Keratinocyte (primary cell): ENCODE measurements around the gene HID1. TPM values are rescaled to one million over a fixed set of nuclear protein-coding genes. Genes with fewer than 3 reads are reported as not detected.

Source experiments
- DNase-seq: peaks from one replicate; pipeline ENCODE4 v3.0.0-alpha.2; 2011; ENCODE audit warnings: low read depth, missing footprints, low spot score
- FAIRE-seq: peaks from 2 replicates; lab custom pipeline; 2011; peaks lifted over from hg19 to GRCh38; lab: Jason Lieb, UNC
- H2AFZ ChIP-seq: 2 replicates; pipeline ENCODE4 v1.6.0; 2012; ENCODE audit warnings: low read length, control low read depth, inconsistent platforms; ENCODE audit not compliant: control insufficient read depth
- H3K27ac ChIP-seq: 2 replicates; pipeline ENCODE4 v1.5.1; 2011; ENCODE audit warnings: low read length; ENCODE audit not compliant: control insufficient read depth, insufficient read depth
- H3K27me3 ChIP-seq: 3 replicates; pipeline ENCODE4 v1.6.0; 2011; ENCODE audit warnings: low read length; ENCODE audit not compliant: control insufficient read depth, insufficient read depth; ENCODE audit errors: extremely low read depth
- H3K36me3 ChIP-seq, 2 experiments: 2 replicates in 1 of 2; 3 replicates in 1 of 2; pipeline ENCODE4 v1.5.1; 2011; ENCODE audit warnings: low read length in 2 of 2, mild to moderate bottlenecking in 1 of 2; ENCODE audit not compliant: control insufficient read depth in 2 of 2, insufficient read depth in 2 of 2; ENCODE audit errors: extremely low read depth in 1 of 2
- H3K4me1 ChIP-seq: 3 replicates; pipeline ENCODE4 v1.5.1; 2011; ENCODE audit warnings: low read length; ENCODE audit not compliant: control insufficient read depth, insufficient read depth; ENCODE audit errors: extremely low read depth
- H3K4me2 ChIP-seq: 3 replicates; pipeline ENCODE4 v1.6.0; 2011; ENCODE audit warnings: low read depth, low read length; ENCODE audit not compliant: control insufficient read depth, insufficient read depth; ENCODE audit errors: extremely low read depth
- H3K4me3 ChIP-seq, 3 experiments: fragments of 200-600 bp in 1 of 3; sonication (generic) in 1 of 3; 2 replicates in 2 of 3; 3 replicates in 1 of 3; pipeline ENCODE4 v1.5.1; 2011 to 2016; ENCODE audit warnings: low read length in 3 of 3, mild to moderate bottlenecking in 3 of 3, control low read depth in 2 of 3, inconsistent platforms in 1 of 3, low read depth in 1 of 3, mixed read lengths in 1 of 3, mixed run types in 1 of 3, moderate library complexity in 1 of 3; ENCODE audit not compliant: control insufficient read depth in 2 of 3, insufficient read depth in 2 of 3; ENCODE audit errors: extremely low read depth in 1 of 3
- H3K79me2 ChIP-seq: 2 replicates; pipeline ENCODE4 v1.6.0; 2012; ENCODE audit warnings: low read length; ENCODE audit not compliant: control insufficient read depth, insufficient read depth
- H3K9ac ChIP-seq: 3 replicates; pipeline ENCODE4 v1.6.0; 2011; ENCODE audit warnings: low read length; ENCODE audit not compliant: control insufficient read depth, insufficient read depth; ENCODE audit errors: extremely low read depth
- H3K9me1 ChIP-seq: 3 replicates; pipeline ENCODE4 v1.6.0; 2011; ENCODE audit warnings: low read length; ENCODE audit not compliant: control insufficient read depth, insufficient read depth; ENCODE audit errors: extremely low read depth
- H3K9me3 ChIP-seq: 2 replicates; pipeline ENCODE4 v1.5.1; 2012; ENCODE audit warnings: low read depth, low read length; ENCODE audit not compliant: control insufficient read depth
- H4K20me1 ChIP-seq: 3 replicates; pipeline ENCODE4 v1.6.0; 2011; ENCODE audit warnings: low read length; ENCODE audit not compliant: control insufficient read depth, insufficient read depth; ENCODE audit errors: extremely low read depth
- CTCF ChIP-seq, 3 experiments: IDR thresholded peaks in 1 of 3; conservative IDR thresholded peaks in 1 of 3; optimal IDR thresholded peaks in 1 of 3; 2 replicates in 2 of 3; 3 replicates in 1 of 3; pipeline versions ENCODE3 to v1.5.1; 2011; ENCODE audit warnings: low read length in 3 of 3, mild to moderate bottlenecking in 3 of 3, moderate library complexity in 2 of 3, control low read depth in 1 of 3, inconsistent platforms in 1 of 3; ENCODE audit not compliant: insufficient read depth in 2 of 3; ENCODE audit errors: extremely low read depth in 1 of 3
- EZH2 ChIP-seq: IDR thresholded peaks from one replicate; pipeline ENCODE4 v1.6.1; 2012; ENCODE audit warnings: inconsistent platforms, mild to moderate bottlenecking, low read length, moderate library complexity
- dilution Hi-C: fragments of 300-500 bp; cut with MboI; formaldehyde crosslinking; loops from one replicate; pipeline ENCODE4 v1.7.0; 2020; ENCODE audit warnings: low sequenced_read_pairs; ENCODE audit not compliant: extremely low pct_ligation_motif_present
- polyA plus RNA-seq, 5 experiments: library from polyadenylated mRNA; depleted of rRNA in 3 of 5; stranded (reverse) in 3 of 5; stranded (forward) in 1 of 5; unstranded in 1 of 5; fragments of >200 nt; gene quantifications; 1 replicate in 1 of 5; 2 replicates in 3 of 5; 3 replicates in 1 of 5; pipeline versions ENCODE4 v1.2.1 to v1.2.3, GENCODE V29; 2011 to 2012; ENCODE audit warnings: missing spikeins in 2 of 5, low read depth in 1 of 5, low replicate concordance in 1 of 5

The HID1 gene
- polyA plus RNA-seq, 1 donor (not counting 4 experiments of a cell fraction or from before 2014, with no cell fraction given), result 0.33 TPM

- Histone ChIP-seq H4K20me1 (no peaks in the 10 kb centered on the region), H3K4me2 (no peak overlapping the region), H3K79me2 (peaks cover 11% of the 10 kb centered on the region), H3K4me3 (no peak overlapping the region), H3K27me3 (no peaks in the 10 kb centered on the region), H3K36me3 (peaks cover 0 to 8% of the 10 kb centered on the region in 2 experiments), H3K9me1 (peaks cover 4% of the 10 kb centered on the region), H3K9ac (no peak overlapping the region), H3K27ac (no peak overlapping the region), H2AFZ (no peak overlapping the region), H3K4me1 (peaks cover 21% of the 10 kb centered on the region), H3K9me3 (no peaks in the 10 kb centered on the region)
- dilution Hi-C loops, result no loop called here
- DNase-seq, result no peak
- FAIRE-seq, result no peak
- no peak for TF ChIP-seq CTCF (optimal IDR thresholded peaks at IDR 0.05 in 1 of 3, IDR thresholded peaks at IDR 0.05 in 1 of 3, conservative IDR thresholded peaks at IDR 0.05 in 1 of 3; ENCODE audit: extremely low read depth in 1 of 3, insufficient read depth in 2 of 3, low read length in 3 of 3)
- no peak for TF ChIP-seq EZH2
Measured at GRCh38 chr17:75009139-75009724, 36.7 kb upstream of the HID1 start.

- Histone ChIP-seq H3K27ac (no peak overlapping the region), H3K4me1 (peaks cover 16% of the 10 kb centered on the region), H3K4me3 (no peak overlapping the region), H3K9me1 (peaks cover 4% of the 10 kb centered on the region), H3K9me3 (no peaks in the 10 kb centered on the region), H2AFZ (no peak overlapping the region), H3K4me2 (no peak overlapping the region), H3K27me3 (no peaks in the 10 kb centered on the region), H3K36me3 (peaks cover 0 to 13% of the 10 kb centered on the region in 2 experiments), H3K9ac (no peak overlapping the region), H3K79me2 (peaks cover 5% of the 10 kb centered on the region), H4K20me1 (no peaks in the 10 kb centered on the region)
- FAIRE-seq, result no peak
- DNase-seq, result no peak
- dilution Hi-C loops, result no loop called here
- no peak for TF ChIP-seq CTCF (optimal IDR thresholded peaks at IDR 0.05 in 1 of 3, IDR thresholded peaks at IDR 0.05 in 1 of 3, conservative IDR thresholded peaks at IDR 0.05 in 1 of 3; ENCODE audit: extremely low read depth in 1 of 3, insufficient read depth in 2 of 3, low read length in 3 of 3)
- TF ChIP-seq EZH2, result no peak
Measured at GRCh38 chr17:75008373-75008772, 35.8 kb upstream of the HID1 start.
